ENCODE measurements around the gene CLDN6. TPM values are rescaled to one million over a fixed set of nuclear protein-coding genes. Genes with fewer than 3 reads are reported as not detected.

The CLDN6 gene
- total and polyA plus RNA-seq, 2 experiments from 2014 or later = 0.33 TPM; not detected in 1

DNA sequence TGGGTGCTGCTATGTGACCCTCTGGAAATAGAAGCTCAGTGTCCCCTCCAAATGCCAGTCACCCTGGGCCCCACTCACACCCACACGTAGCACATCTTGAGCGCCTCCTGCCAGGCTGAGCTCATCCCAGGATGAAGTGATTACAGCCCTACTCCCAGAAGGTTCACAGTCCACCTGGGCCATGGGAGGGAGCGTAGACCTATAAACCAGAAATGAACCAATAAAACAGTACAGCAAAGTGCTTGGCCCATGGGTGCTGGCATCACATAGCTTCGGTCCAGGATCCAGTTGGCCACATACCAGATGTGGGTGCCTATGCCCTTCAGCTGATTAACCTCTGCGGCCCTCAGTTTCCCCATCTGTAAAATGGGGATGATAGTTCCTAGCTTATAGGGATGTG is 20.9 kb upstream of the CLDN6 start:
- Histone ChIP-seq H3K79me2 (ENCODE audit: insufficient read depth) (no peaks in the 10 kb centered on the region), H3K4me2 (ENCODE audit: unreplicated experiment) (no peak overlapping the region), H3K9me3 (ENCODE audit: low read depth) (no peaks in the 10 kb centered on the region), H3K36me3 (ENCODE audit: low read depth) (no peaks in the 10 kb centered on the region), H3K4me1 (ENCODE audit: insufficient read depth) (no peaks in the 10 kb centered on the region), H2AFZ (no peak overlapping the region), H4K20me1 (ENCODE audit: insufficient read depth) (no peaks in the 10 kb centered on the region), H3K9ac (no peak overlapping the region), H3F3A (ENCODE audit: insufficient read depth) (no peaks in the 10 kb centered on the region), H3K27me3 (replicated peaks; ENCODE audit: insufficient read depth) (peaks cover 35% of the 10 kb centered on the region), H3K4me3 (no peak overlapping the region), H3K9me2 (ENCODE audit: insufficient read depth) (no peaks in the 10 kb centered on the region), H3K27ac (no peak overlapping the region)
- no peak for DNase-seq
- WGBS, 2 experiments (ENCODE audit: low coverage in 1 of 2, low lambda C conversion rate in 2 of 2, missing lambda C conversion rate in 2 of 2) = 65 to 70% methylated on average over 5 of the region's 5 CpGs
- in situ Hi-C loops (cut with MboI) = no loop called here
- TF ChIP-seq EZH2 (IDR thresholded peaks at IDR 0.05; ENCODE audit: insufficient read depth, poor library complexity, severe bottlenecking) (no peak), EZH2phosphoT487 (IDR thresholded peaks at IDR 0.05; ENCODE audit: insufficient read depth, low read depth) (no peak)

DNA sequence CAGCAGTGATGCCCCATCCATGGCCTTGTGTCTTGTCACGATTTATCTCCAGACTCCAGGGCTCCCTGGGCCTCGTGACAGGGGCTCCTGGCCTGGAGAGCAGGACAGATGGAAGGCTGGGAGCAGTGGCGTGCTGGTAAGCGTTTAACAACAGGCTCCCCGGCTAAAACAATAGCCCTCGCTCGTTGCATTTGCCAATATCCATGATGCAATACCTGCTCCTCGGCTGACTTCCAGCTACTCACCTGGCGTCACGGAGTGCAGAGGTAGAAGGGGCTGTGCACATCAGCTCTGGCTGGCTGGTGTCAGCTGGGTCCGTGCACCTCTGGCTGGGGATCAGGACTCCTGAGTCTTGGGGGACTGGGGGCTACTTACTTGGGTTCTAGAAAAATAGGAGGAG is 20.3 kb upstream of the CLDN6 start:
- no peaks in the 10 kb centered on the region for H3K9me2 ChIP-seq (ENCODE audit: insufficient read depth)
- H3K9me3 ChIP-seq (ENCODE audit: low read depth) = no peaks in the 10 kb centered on the region
- H3K36me3 ChIP-seq (ENCODE audit: low read depth) = no peaks in the 10 kb centered on the region
- DNase-seq = peak; percentile 10
- H3F3A ChIP-seq (ENCODE audit: insufficient read depth) = no peaks in the 10 kb centered on the region
- 22 to 27% methylated on average over 11 of the region's 11 CpGs for WGBS, 2 experiments (ENCODE audit: low coverage in 1 of 2, low lambda C conversion rate in 2 of 2, missing lambda C conversion rate in 2 of 2)
- no peak overlapping the region for H2AFZ ChIP-seq
- no peak overlapping the region for H3K9ac ChIP-seq
- in situ Hi-C loops (cut with MboI) = no loop called here
- TF ChIP-seq EZH2 (IDR thresholded peaks at IDR 0.05; ENCODE audit: insufficient read depth, poor library complexity, severe bottlenecking) = no peak
- TF ChIP-seq EZH2phosphoT487 (IDR thresholded peaks at IDR 0.05; ENCODE audit: insufficient read depth, low read depth) = no peak
- H3K79me2 ChIP-seq (ENCODE audit: insufficient read depth) = no peaks in the 10 kb centered on the region
- H3K4me3 ChIP-seq = no peak overlapping the region
- no peak overlapping the region for H3K4me2 ChIP-seq (ENCODE audit: unreplicated experiment)
- no peaks in the 10 kb centered on the region for H4K20me1 ChIP-seq (ENCODE audit: insufficient read depth)
- no peaks in the 10 kb centered on the region for H3K4me1 ChIP-seq (ENCODE audit: insufficient read depth)
- H3K27ac ChIP-seq = no peak overlapping the region
- peaks cover 40% of the 10 kb centered on the region for H3K27me3 ChIP-seq (replicated peaks; ENCODE audit: insufficient read depth)

DNA sequence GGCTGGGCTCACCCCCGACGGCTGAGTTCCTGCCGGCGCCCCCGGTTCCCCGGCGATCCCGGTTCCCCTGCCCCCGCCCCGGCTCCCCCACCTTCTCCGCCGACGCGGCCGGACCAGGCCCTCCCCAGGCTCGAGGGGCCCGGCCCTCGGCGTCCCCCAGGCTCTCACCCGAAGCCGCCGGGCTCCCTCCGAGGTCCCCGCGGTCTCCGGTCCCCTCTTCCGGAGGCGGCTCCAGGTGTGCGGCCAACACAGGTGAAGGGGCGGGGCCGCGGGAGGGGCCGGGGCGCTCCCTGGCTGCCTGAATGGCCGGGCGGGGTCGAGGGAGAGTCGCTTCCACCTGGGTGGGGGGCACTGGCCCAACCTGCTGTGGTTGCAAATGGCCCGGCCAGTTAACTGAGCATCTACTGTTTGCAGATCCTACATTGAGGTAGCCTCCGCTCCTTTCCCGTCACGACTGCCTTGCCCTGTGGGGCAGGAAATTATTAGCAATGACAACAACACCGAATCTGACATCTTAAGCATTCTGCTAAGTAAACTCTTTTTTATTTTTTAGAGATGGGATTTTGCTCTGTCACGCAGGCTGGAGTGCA is 18.8 kb upstream of the CLDN6 start, which contains the start of gene BICDL2:
Gene BICDL2 (minus strand): TSS at position 219 of the 590 bp plus-strand sequence. CDS start 1,448 bp downstream, outside the sequence.
- Histone ChIP-seq H2AFZ (no peak within 1 kb of the TSS), H3K4me3 (no peak within 1 kb of the TSS), H3K36me3 (ENCODE audit: low read depth) (no peaks in the 10 kb centered on the region), H3K27ac (no peak within 1 kb of the TSS), H3K9me2 (ENCODE audit: insufficient read depth) (no peaks in the 10 kb centered on the region), H3K27me3 (replicated peaks; ENCODE audit: insufficient read depth) (peaks cover 42% of the 10 kb centered on the region), H3K4me1 (ENCODE audit: insufficient read depth) (no peaks in the 10 kb centered on the region), H3K79me2 (ENCODE audit: insufficient read depth) (no peaks in the 10 kb centered on the region), H4K20me1 (ENCODE audit: insufficient read depth) (no peaks in the 10 kb centered on the region), H3K9ac (no peak within 1 kb of the TSS), H3K4me2 (ENCODE audit: unreplicated experiment) (no peak within 1 kb of the TSS), H3K9me3 (ENCODE audit: low read depth) (no peaks in the 10 kb centered on the region), H3F3A (ENCODE audit: insufficient read depth) (no peaks in the 10 kb centered on the region)
- TF ChIP-seq EZH2 (IDR thresholded peaks at IDR 0.05; ENCODE audit: insufficient read depth, poor library complexity, severe bottlenecking) = no peak
- TF ChIP-seq EZH2phosphoT487 (IDR thresholded peaks at IDR 0.05; ENCODE audit: insufficient read depth, low read depth) = 0 out of 2 replicates have a peak, but pooled peaks have one; percentile 30
- in situ Hi-C loops (cut with MboI) = no loop called here
- no peak for DNase-seq
- 12 to 16% methylated on average over 31 to 33 of the region's 44 CpGs for WGBS, 2 experiments (ENCODE audit: low coverage in 1 of 2, low lambda C conversion rate in 2 of 2, missing lambda C conversion rate in 2 of 2)

DNA sequence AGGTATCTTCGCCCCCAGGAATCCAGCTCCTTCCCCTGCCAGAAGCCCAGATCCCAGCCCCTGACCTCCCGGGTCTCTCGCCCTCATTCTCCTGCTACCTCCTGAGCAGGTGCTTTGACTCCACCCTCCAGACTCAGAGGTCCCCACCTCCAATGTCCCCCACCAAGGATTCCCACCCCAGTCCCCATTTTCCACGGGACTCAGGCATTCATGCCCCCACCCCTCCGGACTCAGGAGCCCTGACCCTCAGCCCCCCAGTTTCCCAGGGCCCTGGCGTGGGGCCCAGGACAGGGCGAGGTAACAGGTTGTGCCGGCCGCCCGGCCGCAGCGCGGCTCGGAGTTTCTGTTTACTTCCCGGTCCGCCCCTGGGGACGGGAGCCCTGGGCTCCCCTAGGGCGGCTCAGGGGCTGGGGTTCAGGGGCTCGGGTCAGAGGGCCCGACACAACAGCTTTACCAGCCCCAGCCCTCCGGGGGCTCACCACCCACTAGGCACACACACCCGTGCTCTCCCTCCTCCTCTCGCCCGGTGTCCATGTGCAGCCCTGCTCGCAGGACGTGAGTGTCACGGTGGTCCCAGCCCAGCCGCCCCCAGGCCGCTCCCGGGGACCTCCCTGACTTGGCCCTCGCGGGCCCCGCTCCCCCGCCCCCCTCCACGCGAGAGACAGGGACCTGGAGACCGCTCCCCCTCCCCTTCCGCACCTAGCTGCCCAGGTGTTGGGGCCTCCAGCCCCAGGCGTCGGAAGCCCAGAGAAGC is 18.2 kb upstream of the CLDN6 start:
- no peaks in the 10 kb centered on the region for H3K4me1 ChIP-seq (ENCODE audit: insufficient read depth)
- no peak overlapping the region for H3K9ac ChIP-seq
- no peaks in the 10 kb centered on the region for H3K9me2 ChIP-seq (ENCODE audit: insufficient read depth)
- no peak overlapping the region for H3K27ac ChIP-seq
- WGBS, 2 experiments (ENCODE audit: low coverage in 1 of 2, low lambda C conversion rate in 2 of 2, missing lambda C conversion rate in 2 of 2) = 2 to 4% methylated on average over 23 to 40 of the region's 40 CpGs
- H4K20me1 ChIP-seq (ENCODE audit: insufficient read depth) = no peaks in the 10 kb centered on the region
- H3K36me3 ChIP-seq (ENCODE audit: low read depth) = no peaks in the 10 kb centered on the region
- H3K79me2 ChIP-seq (ENCODE audit: insufficient read depth) = no peaks in the 10 kb centered on the region
- no peak overlapping the region for H2AFZ ChIP-seq
- no peak overlapping the region for H3K4me2 ChIP-seq (ENCODE audit: unreplicated experiment)
- no peak for TF ChIP-seq EZH2 (IDR thresholded peaks at IDR 0.05; ENCODE audit: insufficient read depth, poor library complexity, severe bottlenecking)
- peak; percentile 21; the same call in 1 of the 2 replicates for TF ChIP-seq EZH2phosphoT487 (IDR thresholded peaks at IDR 0.05; ENCODE audit: insufficient read depth, low read depth)
- no peak for DNase-seq
- in situ Hi-C loops (cut with MboI) = no loop called here
- peaks cover 42% of the 10 kb centered on the region for H3K27me3 ChIP-seq (replicated peaks; ENCODE audit: insufficient read depth)
- H3K4me3 ChIP-seq = no peak overlapping the region
- no peaks in the 10 kb centered on the region for H3F3A ChIP-seq (ENCODE audit: insufficient read depth)
- no peaks in the 10 kb centered on the region for H3K9me3 ChIP-seq (ENCODE audit: low read depth)
